Transverse colon (tissue), 4 donors: Measurements from ENCODE around the gene KAT2B.

ENCODE experiments used
- POLR2AphosphoS5 ChIP-seq, 3 donors: sonication (generic); formaldehyde crosslinking; IDR thresholded peaks; one replicate each; pipeline ENCODE4 v1.6.1; 2016; ENCODE audit warnings: antibody characterized with exemption in 3 of 3
- TF ChIP-seq, protein P1 (sequence below), 5 experiments: fragments of 200-600 bp in 3 of 5; fragments of 450-650 bp in 2 of 5; sonication (generic) in 3 of 5; IDR thresholded peaks; 1 replicate in 2 of 5; 2 replicates in 3 of 5; pipeline ENCODE4 v1.5.1; 2016 to 2017; ENCODE audit warnings: antibody characterized with exemption in 5 of 5, inconsistent platforms in 3 of 5, mild to moderate bottlenecking in 2 of 5, moderate library complexity in 1 of 5

DNA sequence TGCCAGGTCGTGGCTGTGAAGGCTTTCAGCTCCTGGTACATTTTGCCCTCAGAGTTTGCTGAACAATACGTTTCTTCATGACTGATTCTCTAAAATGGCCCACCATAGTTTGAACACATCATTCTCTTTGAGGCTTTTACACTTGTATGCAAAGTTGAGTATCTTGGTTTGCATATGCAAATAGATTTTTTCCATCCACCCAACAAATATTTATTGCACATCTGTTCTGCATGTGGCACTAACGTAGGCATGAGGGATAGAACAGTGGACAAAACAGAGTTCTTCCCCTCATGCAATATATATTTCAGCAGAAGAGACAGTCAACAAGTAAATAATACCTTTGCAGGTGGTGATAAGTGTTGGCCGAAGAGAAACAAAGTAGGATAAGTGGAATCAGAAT, 55.2 kb downstream of the KAT2B start:
- TF ChIP-seq, protein P1, sequence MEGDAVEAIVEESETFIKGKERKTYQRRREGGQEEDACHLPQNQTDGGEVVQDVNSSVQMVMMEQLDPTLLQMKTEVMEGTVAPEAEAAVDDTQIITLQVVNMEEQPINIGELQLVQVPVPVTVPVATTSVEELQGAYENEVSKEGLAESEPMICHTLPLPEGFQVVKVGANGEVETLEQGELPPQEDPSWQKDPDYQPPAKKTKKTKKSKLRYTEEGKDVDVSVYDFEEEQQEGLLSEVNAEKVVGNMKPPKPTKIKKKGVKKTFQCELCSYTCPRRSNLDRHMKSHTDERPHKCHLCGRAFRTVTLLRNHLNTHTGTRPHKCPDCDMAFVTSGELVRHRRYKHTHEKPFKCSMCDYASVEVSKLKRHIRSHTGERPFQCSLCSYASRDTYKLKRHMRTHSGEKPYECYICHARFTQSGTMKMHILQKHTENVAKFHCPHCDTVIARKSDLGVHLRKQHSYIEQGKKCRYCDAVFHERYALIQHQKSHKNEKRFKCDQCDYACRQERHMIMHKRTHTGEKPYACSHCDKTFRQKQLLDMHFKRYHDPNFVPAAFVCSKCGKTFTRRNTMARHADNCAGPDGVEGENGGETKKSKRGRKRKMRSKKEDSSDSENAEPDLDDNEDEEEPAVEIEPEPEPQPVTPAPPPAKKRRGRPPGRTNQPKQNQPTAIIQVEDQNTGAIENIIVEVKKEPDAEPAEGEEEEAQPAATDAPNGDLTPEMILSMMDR (IDR thresholded peaks at IDR 0.05): no peak
- TF ChIP-seq POLR2AphosphoS5 (IDR thresholded peaks at IDR 0.05): no peak
